SK-N-SH (cell line): ENCODE data around the gene YTHDF1. TPM values are rescaled to one million over a fixed set of nuclear protein-coding genes. Genes with fewer than 3 reads are reported as not detected.

ENCODE experiments used
- CTCF ChIA-PET: fragments of 300-600, 350-600 bp; formaldehyde crosslinking; extraction: SDS; loops from one replicate; lab custom pipeline; 2021; lab: Yijun Ruan, JAX
- POLR2A ChIA-PET: fragments of 350-600 bp; sonication (Branson Sonifier 250); formaldehyde crosslinking; extraction: SDS; loops from one replicate; lab custom pipeline; 2020; ENCODE audit warnings: antibody characterized with exemption, inconsistent platforms; lab: Yijun Ruan, JAX
- DNase-seq: peaks from one replicate; pipeline ENCODE4 v3.0.0; 2012
- H2AFZ ChIP-seq: fragments of 200-600 bp; sonication (generic); 2 replicates; pipeline ENCODE4 v1.8.1; 2016; ENCODE audit warnings: antibody characterized with exemption, mild to moderate bottlenecking, low read depth
- H3F3A ChIP-seq: fragments of 200-600 bp; sonication (generic); replicated peaks from 2 replicates; pipeline ENCODE3; 2016; ENCODE audit warnings: antibody characterized with exemption, mild to moderate bottlenecking; ENCODE audit not compliant: insufficient read depth
- H3K27ac ChIP-seq, 2 experiments: fragments of 200-500 bp in 1 of 2; fragments of 200-600 bp in 1 of 2; sonication (Bioruptor generic) in 1 of 2; sonication (generic), shearing (Covaris generic) in 1 of 2; 2 replicates each; pipeline versions ENCODE4 v1.5.1 to v1.6.1; 2014 to 2016; ENCODE audit warnings: low read depth in 2 of 2, inconsistent platforms in 1 of 2, low read length in 1 of 2, mild to moderate bottlenecking in 1 of 2, mixed read lengths in 1 of 2
- H3K27me3 ChIP-seq: fragments of 200-600 bp; sonication (generic), shearing (Covaris generic); 2 replicates; pipeline ENCODE4 v1.6.1; 2016; ENCODE audit warnings: mixed run types; ENCODE audit not compliant: insufficient read depth
- H3K36me3 ChIP-seq, 2 experiments: fragments of 200-500 bp in 1 of 2; fragments of 200-600 bp in 1 of 2; sonication (Bioruptor generic) in 1 of 2; sonication (generic) in 1 of 2; replicated peaks in 1 of 2; 2 replicates each; pipeline versions ENCODE3 to v1.5.1; 2014 to 2016; ENCODE audit warnings: low read length in 1 of 2, mild to moderate bottlenecking in 1 of 2; ENCODE audit not compliant: insufficient read depth in 2 of 2, control insufficient read depth in 1 of 2
- H3K4me1 ChIP-seq, 2 experiments: fragments of 200-500 bp in 1 of 2; fragments of 200-600 bp in 1 of 2; sonication (Bioruptor generic) in 1 of 2; sonication (generic), shearing (Covaris generic) in 1 of 2; 2 replicates each; pipeline versions ENCODE4 v1.5.1 to v1.6.1; 2014 to 2016; ENCODE audit warnings: low read depth in 1 of 2, low read length in 1 of 2, mixed run types in 1 of 2; ENCODE audit not compliant: insufficient read depth in 2 of 2, control insufficient read depth in 1 of 2
- H3K4me2 ChIP-seq: fragments of 200-600 bp; sonication (generic), shearing (Covaris generic); 2 replicates; pipeline ENCODE4 v1.6.1; 2017; ENCODE audit warnings: mixed run types
- H3K4me3 ChIP-seq, 2 experiments: fragments of 200-500 bp in 1 of 2; fragments of 200-600 bp in 1 of 2; sonication (Bioruptor generic) in 1 of 2; sonication (generic), shearing (Covaris generic) in 1 of 2; 2 replicates each; pipeline versions ENCODE4 v1.5.1 to v1.8.1; 2014 to 2016; ENCODE audit warnings: low read depth in 2 of 2, inconsistent platforms in 1 of 2, low read length in 1 of 2, mild to moderate bottlenecking in 1 of 2, mixed read lengths in 1 of 2, moderate library complexity in 1 of 2
- H3K79me2 ChIP-seq: fragments of 200-600 bp; sonication (generic); 2 replicates; pipeline ENCODE4 v1.8.1; 2017; ENCODE audit warnings: mild to moderate bottlenecking; ENCODE audit not compliant: insufficient read depth
- H3K9ac ChIP-seq: fragments of 200-600 bp; sonication (generic); 2 replicates; pipeline ENCODE4 v1.6.1; 2017; ENCODE audit warnings: mixed run types
- H3K9me2 ChIP-seq: fragments of 200-600 bp; sonication (generic); 2 replicates; pipeline ENCODE4 v1.6.1; 2017; ENCODE audit warnings: mixed run types
- H3K9me3 ChIP-seq: fragments of 200-600 bp; sonication (generic); 2 replicates; pipeline ENCODE4 v1.6.1; 2017; ENCODE audit warnings: mixed run types, mild to moderate bottlenecking, moderate library complexity
- H4K20me1 ChIP-seq: fragments of 200-600 bp; sonication (generic); 2 replicates; pipeline ENCODE4 v1.6.1; 2017; ENCODE audit warnings: mild to moderate bottlenecking, mixed run types; ENCODE audit not compliant: insufficient read depth
- CTCF ChIP-seq: fragments of 200-600 bp; sonication (generic); IDR thresholded peaks from 2 replicates; pipeline ENCODE4 v1.6.1; 2017; ENCODE audit warnings: antibody characterized with exemption, mild to moderate bottlenecking, moderate library complexity
- ELF1 ChIP-seq: IDR thresholded peaks from 2 replicates; pipeline ENCODE4 v1.4.0; 2012
- EZH2phosphoT487 ChIP-seq: fragments of 200-600 bp; sonication (generic); IDR thresholded peaks from 2 replicates; pipeline ENCODE4 v1.6.1; 2017; ENCODE audit warnings: low read depth, mixed run types, mild to moderate bottlenecking, antibody characterized with exemption, moderate library complexity, borderline replicate concordance
- FOXM1 ChIP-seq: IDR thresholded peaks from 2 replicates; pipeline ENCODE4 v1.4.0; 2012; ENCODE audit warnings: low read depth, mild to moderate bottlenecking
- GATA2 ChIP-seq: sonication (generic); formaldehyde crosslinking; IDR thresholded peaks from 2 replicates; pipeline ENCODE4 v1.5.0; 2020; ENCODE audit warnings: mild to moderate bottlenecking, missing genetic modification reagents
- MAX ChIP-seq: IDR thresholded peaks from 2 replicates; pipeline ENCODE4 v1.4.0; 2012; ENCODE audit warnings: low read depth
- MXI1 ChIP-seq: IDR thresholded peaks from 2 replicates; pipeline ENCODE4 v1.6.1; 2012; ENCODE audit warnings: mild to moderate bottlenecking, low read depth, low read length, improper control_type of control experiment
- NFIC ChIP-seq: IDR thresholded peaks from 2 replicates; pipeline ENCODE4 v1.4.0; 2012; ENCODE audit warnings: borderline replicate concordance
- PBX3 ChIP-seq: IDR thresholded peaks from 2 replicates; pipeline ENCODE4; 2012
- TCF12 ChIP-seq: IDR thresholded peaks from 2 replicates; pipeline ENCODE4 v1.4.0; 2012
- TEAD4 ChIP-seq: IDR thresholded peaks from 2 replicates; pipeline ENCODE4 v1.4.0; 2012; ENCODE audit warnings: mild to moderate bottlenecking, borderline replicate concordance; ENCODE audit not compliant: insufficient read depth
- USF2 ChIP-seq: fragments of 150-350 bp; IDR thresholded peaks from 2 replicates; pipeline ENCODE4 v1.6.1; 2017; ENCODE audit warnings: antibody characterized with exemption, low read length, low read depth, borderline replicate concordance
- ZBTB33 ChIP-seq: IDR thresholded peaks from 2 replicates; pipeline ENCODE4 v1.4.0; 2012; ENCODE audit warnings: low read depth, borderline replicate concordance
- WGBS: methylation state at CpG from one replicate; pipeline ENCODE4 v1.1.6; 2017; ENCODE audit warnings: low lambda C conversion rate; 5-methylcytosine and 5-hydroxymethylcytosine counted together
- polyA plus RNA-seq, 3 experiments: library from polyadenylated mRNA; depleted of rRNA; stranded (reverse); fragments of >200 nt; gene quantifications; 2 replicates each; pipeline ENCODE4 v1.2.3, GENCODE V29; 2012

Gene YTHDF1
- polyA plus RNA-seq, 1 of the 3 experiments (the other 2 are of a cell fraction) = 17.0 TPM

- ChIA-PET CTCF (interaction anchor here (1.4 to 15.6 kb wide), 3 partner anchors 12 to 56 kb away, joined by 3 to 168 read pairs (median 5); partner anchors contain the start of gene NKAIN4), POLR2A (no interaction called here)
- no peaks in the 10 kb centered on the region for H3K27me3 ChIP-seq
- no peaks in the 10 kb centered on the region for H3K9me3 ChIP-seq
- no peak overlapping the region for H3K27ac ChIP-seq
- H3K79me2 ChIP-seq = no peaks in the 10 kb centered on the region
- WGBS = no CpG with 5 or more reads among the region's 26 CpGs
- H3K4me2 ChIP-seq = no peak overlapping the region
- peaks cover 5 to 7% of the 10 kb centered on the region in 2 experiments; a peak in 1 of 4 replicates for H3K4me1 ChIP-seq
- H3K36me3 ChIP-seq = no peaks in the 10 kb centered on the region
- H3F3A ChIP-seq = no peaks in the 10 kb centered on the region
- DNase-seq = no peak
- H3K9me2 ChIP-seq = no peaks in the 10 kb centered on the region
- H3K9ac ChIP-seq = no peak overlapping the region
- H2AFZ ChIP-seq = no peak overlapping the region
- no peaks in the 10 kb centered on the region for H4K20me1 ChIP-seq
- H3K4me3 ChIP-seq = no peak overlapping the region
- no peak for TF ChIP-seq MXI1
- no peak for TF ChIP-seq USF2
- TF ChIP-seq GATA2 = no peak
- no peak for TF ChIP-seq NFIC
- TF ChIP-seq EZH2phosphoT487 = no peak
- TF ChIP-seq, all 33 proteins: peak for 0
These were observed 20.3 kb upstream of the YTHDF1 start for GRCh38 chr20:63236116-63236837.

GRCh38 chr20:63235399-63235983 lies 19.6 kb upstream of the YTHDF1 start, which contains the start of gene BIRC7:
Gene BIRC7, plus strand, starts transcription at chr20:63235905. Its CDS starts 192 bp downstream, at chr20:63236097.
- H3F3A ChIP-seq = no peaks in the 10 kb centered on the region
- no peak within 1 kb of the TSS for H2AFZ ChIP-seq
- no peak within 1 kb of the TSS for H3K27ac ChIP-seq
- H3K9me3 ChIP-seq = no peaks in the 10 kb centered on the region
- H3K4me2 ChIP-seq = no peak within 1 kb of the TSS
- ChIA-PET CTCF (interaction anchor here (0.9 to 15.6 kb wide), 5 partner anchors 11 to 179 kb away, joined by 3 to 168 read pairs (median 4); partner anchors contain the start of gene NKAIN4), POLR2A (no interaction called here)
- no peaks in the 10 kb centered on the region for H3K79me2 ChIP-seq
- H3K9me2 ChIP-seq = no peaks in the 10 kb centered on the region
- no peak within 1 kb of the TSS for H3K9ac ChIP-seq
- 70% methylated on average over 9 of the region's 17 CpGs for WGBS
- TF ChIP-seq TCF12 (no peak), PBX3 (no peak), MAX (no peak), MXI1 (no peak), TEAD4 (no peak), ZBTB33 (no peak), ELF1 (no peak), FOXM1 (no peak), CTCF (no peak)
- no peaks in the 10 kb centered on the region for H3K36me3 ChIP-seq
- no peak within 1 kb of the TSS for H3K4me3 ChIP-seq
- no peak for DNase-seq
- H3K4me1 ChIP-seq = peaks cover 4 to 5% of the 10 kb centered on the region in 2 experiments; a peak in 1 of 4 replicates
- no peaks in the 10 kb centered on the region for H4K20me1 ChIP-seq
- no peaks in the 10 kb centered on the region for H3K27me3 ChIP-seq
